Measurements from ENCODE around the gene LRMDA. TPM values are rescaled to one million over a fixed set of nuclear protein-coding genes. Genes with fewer than 3 reads are reported as not detected.

Gene LRMDA
- total and polyA plus RNA-seq, 2 of the 13 experiments (the other 11 are each of a cell fraction or from before 2014, with no cell fraction given) = 13.4 to 22.0 TPM

DNA sequence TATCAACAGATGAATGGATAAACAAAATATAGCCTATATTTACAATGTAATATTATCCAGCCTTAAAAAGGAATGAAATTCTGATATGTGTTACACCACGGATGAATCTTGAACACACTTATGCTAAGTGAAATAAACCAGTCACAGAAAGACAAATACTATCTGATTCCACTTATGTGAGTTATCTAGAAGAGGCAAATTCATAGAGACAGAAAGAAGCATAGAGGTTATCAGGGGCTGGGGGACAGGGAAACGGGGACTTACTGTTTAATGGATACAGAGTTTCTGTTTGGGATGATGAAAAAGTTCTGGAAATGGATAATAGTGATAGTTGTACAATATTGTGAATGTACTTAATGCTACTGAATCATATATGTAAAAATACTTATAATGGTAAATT lies 329.9 kb downstream of the LRMDA start:
- in situ Hi-C loops (cut with HindIII; ENCODE audit: extremely low pct_ligation_motif_present, low pct_unique_long_range_greater_than_20kb) = no loop called here
- WGBS (ENCODE audit: low lambda C conversion rate) = 97% methylated on average over 2 of the region's 2 CpGs
- no peak overlapping the region for H3K9ac ChIP-seq (ENCODE audit: insufficient read depth, low read depth, low read length)
- peaks cover 60% of the 10 kb centered on the region for H3K4me1 ChIP-seq (ENCODE audit: insufficient read depth, low read length)
- H3K27me3 ChIP-seq (ENCODE audit: control insufficient read depth in 1 of 2, insufficient read depth in 2 of 2, low read length in 2 of 2) = no peaks in the 10 kb centered on the region
- no peaks in the 10 kb centered on the region for H4K20me1 ChIP-seq (ENCODE audit: insufficient read depth, low read length)
- no peak for ATAC-seq
- no peak for FAIRE-seq
- no TSS peak for BruUV-seq (replicated peaks)
- TF ChIP-seq, protein P1, sequence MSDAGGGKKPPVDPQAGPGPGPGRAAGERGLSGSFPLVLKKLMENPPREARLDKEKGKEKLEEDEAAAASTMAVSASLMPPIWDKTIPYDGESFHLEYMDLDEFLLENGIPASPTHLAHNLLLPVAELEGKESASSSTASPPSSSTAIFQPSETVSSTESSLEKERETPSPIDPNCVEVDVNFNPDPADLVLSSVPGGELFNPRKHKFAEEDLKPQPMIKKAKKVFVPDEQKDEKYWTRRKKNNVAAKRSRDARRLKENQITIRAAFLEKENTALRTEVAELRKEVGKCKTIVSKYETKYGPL (CRISPR knock-in tag; IDR thresholded peaks at IDR 0.05) = no peak
- no peak for TF ChIP-seq ZNF501 (CRISPR knock-in tag; IDR thresholded peaks at IDR 0.05)
- no peak for TF ChIP-seq RBM39 (IDR thresholded peaks at IDR 0.05; ENCODE audit: low read depth, low read length, poor library complexity, severe bottlenecking)
- no peak for TF ChIP-seq ZBTB43 (CRISPR knock-in tag; conservative IDR thresholded peaks at IDR 0.05)
- TF ChIP-seq NR2F2 (IDR thresholded peaks at IDR 0.05; ENCODE audit: borderline replicate concordance, low read depth) = no peak
- TF ChIP-seq NFRKB (IDR thresholded peaks at IDR 0.05) = no peak
- TF ChIP-seq, protein P2, sequence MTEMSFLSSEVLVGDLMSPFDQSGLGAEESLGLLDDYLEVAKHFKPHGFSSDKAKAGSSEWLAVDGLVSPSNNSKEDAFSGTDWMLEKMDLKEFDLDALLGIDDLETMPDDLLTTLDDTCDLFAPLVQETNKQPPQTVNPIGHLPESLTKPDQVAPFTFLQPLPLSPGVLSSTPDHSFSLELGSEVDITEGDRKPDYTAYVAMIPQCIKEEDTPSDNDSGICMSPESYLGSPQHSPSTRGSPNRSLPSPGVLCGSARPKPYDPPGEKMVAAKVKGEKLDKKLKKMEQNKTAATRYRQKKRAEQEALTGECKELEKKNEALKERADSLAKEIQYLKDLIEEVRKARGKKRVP (CRISPR knock-in tag; IDR thresholded peaks at IDR 0.05) = no peak
- no peak for TF ChIP-seq ARNT (IDR thresholded peaks at IDR 0.05)
- no peak overlapping the region for H3K4me3 ChIP-seq (replicated peaks in 1 of 3; ENCODE audit: insufficient read depth in 1 of 3, low read depth in 2 of 3, low read length in 3 of 3)
- ChIA-PET POLR2A (no interaction called here), CTCF (ENCODE audit: low intra/inter-chr PET ratio, low total read pairs) (no interaction called here)
- no peak for DNase-seq (ENCODE audit: low spot score)
- H2AFZ ChIP-seq (ENCODE audit: low read length) = no peak overlapping the region
- intact Hi-C loops (cut with micrococcal nuclease; ENCODE audit: unreplicated experiment) = no loop called here
- no peaks in the 10 kb centered on the region for H3K36me3 ChIP-seq (replicated peaks in 1 of 2; ENCODE audit: control insufficient read depth in 1 of 2, insufficient read depth in 2 of 2, low read length in 2 of 2)
- H3K9me3 ChIP-seq (ENCODE audit: low read length) = no peaks in the 10 kb centered on the region
- H3K27ac ChIP-seq (ENCODE audit: extremely low read length, insufficient read depth, low read length) = no peak overlapping the region
- no peak overlapping the region for H3K4me2 ChIP-seq (ENCODE audit: low read depth, low read length)
- no peaks in the 10 kb centered on the region for H3K79me2 ChIP-seq (ENCODE audit: insufficient read depth, low read length)

Measured in HepG2 (cell line).